A549 (cell line): ENCODE results near the gene PDIA5. TPM values are rescaled to one million over a fixed set of nuclear protein-coding genes. Genes with fewer than 3 reads are reported as not detected.

Source experiments
- ATAC-seq, 2 experiments: fragments of 200-7000 bp in 1 of 2; fragments of >200 bp in 1 of 2; cut with Nextera tagmentation in 1 of 2; cut with Tn5 transposase in 1 of 2; 3 replicates each; pipeline versions ENCODE4 v1.8.0 to v1.9.1; 2018 to 2020; ENCODE audit warnings: mild to moderate bottlenecking in 1 of 2, moderate library complexity in 1 of 2
- CTCF ChIA-PET: fragments of 300-600 bp; sonication (Branson Sonifier 250); formaldehyde crosslinking; extraction: SDS; loops from one replicate; lab custom pipeline; 2021; ENCODE audit warnings: antibody characterized with exemption, inconsistent platforms; lab: Yijun Ruan, JAX
- POLR2A ChIA-PET: fragments of 350-600 bp; formaldehyde crosslinking; extraction: SDS; loops from one replicate; lab custom pipeline; 2021; ENCODE audit warnings: antibody characterized with exemption, inconsistent platforms; lab: Yijun Ruan, JAX
- DNase-seq, 2 experiments: peaks; one replicate each; pipeline versions ENCODE4 v3.0.0 to v3.0.0-alpha.2; 2011 to 2016; ENCODE audit warnings: low read depth in 1 of 2, low spot score in 1 of 2
- FAIRE-seq: peaks from 2 replicates; lab custom pipeline; 2011; peaks lifted over from hg19 to GRCh38; lab: Jason Lieb, UNC
- H3K27ac ChIP-seq, 2 experiments: fragments of >200 bp; sonication (Bioruptor Twin); formaldehyde crosslinking; 3 replicates each; pipeline ENCODE4 v1.5.1; 2016 to 2017
- H3K4me1 ChIP-seq: fragments of >200 bp; sonication (Bioruptor Twin); formaldehyde crosslinking; 3 replicates; pipeline ENCODE4 v1.6.1; 2016
- H3K4me2 ChIP-seq: fragments of >200 bp; sonication (Bioruptor Twin); formaldehyde crosslinking; 3 replicates; pipeline ENCODE4 v1.6.1; 2016
- H3K4me3 ChIP-seq: fragments of >200 bp; sonication (Bioruptor Twin); formaldehyde crosslinking; 3 replicates; pipeline ENCODE4 v1.5.1; 2016
- H3K9me3 ChIP-seq: fragments of >200 bp; sonication (Bioruptor Twin); formaldehyde crosslinking; 3 replicates; pipeline ENCODE4 v1.6.1; 2016
- ATOH8 ChIP-seq: fragments of 250-450 bp; sonication (Bioruptor Pico); IDR thresholded peaks from 2 replicates; pipeline ENCODE4 v1.5.0; 2020; ENCODE audit warnings: low read depth, mild to moderate bottlenecking, moderate library complexity
- BCL3 ChIP-seq: fragments of >200 bp; sonication (Bioruptor Twin); formaldehyde crosslinking; IDR thresholded peaks from 3 replicates; pipeline ENCODE4 v1.6.1; 2016
- CBX2 ChIP-seq: fragments of 200-600 bp; sonication (generic); IDR thresholded peaks from 2 replicates; pipeline ENCODE4 v1.6.1; 2016; ENCODE audit warnings: low read depth, mild to moderate bottlenecking, borderline replicate concordance
- CBX8 ChIP-seq: fragments of 200-600 bp; sonication (generic); IDR thresholded peaks from 2 replicates; pipeline ENCODE4 v1.6.1; 2016
- CTCF ChIP-seq: fragments of >200 bp; sonication (Bioruptor Twin); formaldehyde crosslinking; IDR thresholded peaks from 3 replicates; pipeline ENCODE4 v1.5.1; 2016
- EHF ChIP-seq: fragments of 250-450 bp; sonication (Bioruptor Pico); IDR thresholded peaks from 2 replicates; pipeline ENCODE4 v1.5.0; 2020; ENCODE audit warnings: mild to moderate bottlenecking
- ELK1 ChIP-seq: fragments of 150-350 bp; IDR thresholded peaks from 2 replicates; pipeline ENCODE4 v1.6.1; 2014; ENCODE audit warnings: low read depth, mild to moderate bottlenecking, low read length
- FOSL2 ChIP-seq, 2 experiments: fragments of 450-650 bp in 1 of 2; fragments of >200 bp in 1 of 2; sonication (Bioruptor Twin) in 1 of 2; formaldehyde crosslinking; IDR thresholded peaks; 2 replicates each; pipeline versions ENCODE4 v1.5.0 to v1.6.1; 2016 to 2020; ENCODE audit warnings: mild to moderate bottlenecking in 1 of 2, moderate library complexity in 1 of 2
- HDAC2 ChIP-seq: fragments of 200-600 bp; sonication (generic); IDR thresholded peaks from 2 replicates; pipeline ENCODE4 v1.6.1; 2016
- HEYL ChIP-seq: fragments of 250-450 bp; sonication (Bioruptor Pico); IDR thresholded peaks from 2 replicates; pipeline ENCODE4 v1.8.0; 2021; ENCODE audit warnings: mild to moderate bottlenecking, moderate library complexity
- HOXA7 ChIP-seq: fragments of 250-450 bp; sonication (Bioruptor Pico); IDR thresholded peaks from 2 replicates; pipeline ENCODE4 v1.5.0; 2020; ENCODE audit warnings: mild to moderate bottlenecking, moderate library complexity
- HOXB5 ChIP-seq: fragments of 250-450 bp; sonication (Bioruptor Pico); IDR thresholded peaks from 2 replicates; pipeline ENCODE4 v1.5.0; 2020; ENCODE audit warnings: mild to moderate bottlenecking, moderate library complexity
- KDM1A ChIP-seq: fragments of 200-600 bp; sonication (generic); IDR thresholded peaks from 2 replicates; pipeline ENCODE4 v1.6.1; 2016; ENCODE audit warnings: low read depth, mild to moderate bottlenecking
- KDM5A ChIP-seq: fragments of 200-600 bp; sonication (generic); IDR thresholded peaks from 2 replicates; pipeline ENCODE4 v1.6.1; 2016; ENCODE audit warnings: antibody characterized with exemption, mild to moderate bottlenecking
- MAFK ChIP-seq: fragments of 450-650 bp; IDR thresholded peaks from 2 replicates; pipeline ENCODE4 v1.6.1; 2014; ENCODE audit not compliant: partially characterized antibody
- MAX ChIP-seq: IDR thresholded peaks from 2 replicates; pipeline ENCODE4 v1.6.1; 2012
- NFE2L2 ChIP-seq: fragments of 150-350 bp; conservative IDR thresholded peaks from 2 replicates; pipeline ENCODE4 v1.6.1; 2014; ENCODE audit warnings: low read length
- PHF8 ChIP-seq: fragments of 200-600 bp; sonication (generic); IDR thresholded peaks from 2 replicates; pipeline ENCODE4 v1.6.1; 2016; ENCODE audit warnings: low read depth, mild to moderate bottlenecking, antibody characterized with exemption, moderate library complexity, borderline replicate concordance
- POLR2A ChIP-seq: IDR thresholded peaks from 2 replicates; pipeline ENCODE4 v1.6.1; 2012; ENCODE audit warnings: mild to moderate bottlenecking, low read length
- RNF2 ChIP-seq: fragments of 200-600 bp; sonication (generic); IDR thresholded peaks from 2 replicates; pipeline ENCODE4 v1.6.1; 2016; ENCODE audit warnings: low read depth, mild to moderate bottlenecking, antibody characterized with exemption, moderate library complexity, borderline replicate concordance
- SMC3 ChIP-seq: fragments of >200 bp; sonication (Bioruptor Twin); formaldehyde crosslinking; IDR thresholded peaks from 3 replicates; pipeline ENCODE4 v1.6.1; 2018; ENCODE audit warnings: inconsistent platforms
- TP53 ChIP-seq: fragments of 250-450 bp; sonication (Bioruptor Pico); IDR thresholded peaks from 2 replicates; pipeline ENCODE4 v1.5.0; 2021; ENCODE audit warnings: mild to moderate bottlenecking, moderate library complexity
- ZC3H11A ChIP-seq: fragments of 450-650 bp; IDR thresholded peaks from 2 replicates; pipeline ENCODE4 v1.6.1; 2014; ENCODE audit warnings: antibody characterized with exemption, mild to moderate bottlenecking
- ZNF302 ChIP-seq: fragments of 250-450 bp; sonication (Bioruptor Pico); IDR thresholded peaks from 2 replicates; pipeline ENCODE4 v1.9.0; 2021; ENCODE audit warnings: inconsistent platforms, mild to moderate bottlenecking, moderate library complexity
- ZSCAN20 ChIP-seq: fragments of 250-450 bp; sonication (Bioruptor Pico); IDR thresholded peaks from 2 replicates; pipeline ENCODE4 v1.8.0; 2022; ENCODE audit warnings: mild to moderate bottlenecking, moderate library complexity
- WGBS: methylation state at CpG from one replicate; pipeline ENCODE4 v1.1.6; 2017; ENCODE audit errors: missing lambda C conversion rate; 5-methylcytosine and 5-hydroxymethylcytosine counted together
- polyA plus RNA-seq, 4 experiments: library from polyadenylated mRNA; depleted of rRNA in 3 of 4; stranded (reverse); fragments of >200 nt; fragmentation: RNase III in 1 of 4; extraction: RNeasy Plus Mini Kit Qiagen cat#74134 plus additional on column Dnase treatment in 1 of 4; gene quantifications; 2 replicates in 3 of 4; 3 replicates in 1 of 4; pipeline ENCODE4 v1.2.3, GENCODE V29; 2011 to 2017

PDIA5 gene
- polyA plus RNA-seq, 2 of the 4 experiments (the other 2 are of a cell fraction), result 17.5 to 28.1 TPM

GRCh38 chr3:123154020-123154985 lies 87.5 kb downstream of the PDIA5 start:
- DNase-seq, result no peak
- TF ChIP-seq EHF (CRISPR knock-in tag) (no peak), CBX8 (no peak), MAFK (no peak), RNF2 (no peak), MAX (no peak), NFE2L2 (no peak), BCL3 (no peak), ZSCAN20 (CRISPR knock-in tag) (no peak), SMC3 (no peak), CTCF (no peak), ATOH8 (CRISPR knock-in tag) (no peak)
- no peak overlapping the region for H3K4me2 ChIP-seq
- ChIA-PET CTCF (interaction anchor here (0.9 to 1.1 kb wide), 2 partner anchors 14 to 36 kb away, joined by 3 read pairs; no protein-coding TSS in a partner anchor), POLR2A (no interaction called here)
- H3K4me1 ChIP-seq, result no peaks in the 10 kb centered on the region
- WGBS, result 94% methylated on average over 7 of the region's 7 CpGs
- H3K4me3 ChIP-seq, result no peak overlapping the region
- no peaks in the 10 kb centered on the region for H3K9me3 ChIP-seq
- no peak overlapping the region for H3K27ac ChIP-seq
- ATAC-seq, result no peak
- FAIRE-seq, result no peak

- H3K4me3 ChIP-seq, result no peak overlapping the region
- ChIA-PET CTCF (no interaction called here), POLR2A (no interaction called here)
- H3K9me3 ChIP-seq, result no peaks in the 10 kb centered on the region
- FAIRE-seq (no peak), DNase-seq (no peak), ATAC-seq (no peak)
- no peak overlapping the region for H3K27ac ChIP-seq
- H3K4me1 ChIP-seq, result no peaks in the 10 kb centered on the region
- no peak overlapping the region for H3K4me2 ChIP-seq
- 92% methylated on average over 9 of the region's 9 CpGs for WGBS
- no peak for TF ChIP-seq POLR2A
- no peak for TF ChIP-seq PHF8
- no peak for TF ChIP-seq TP53 (CRISPR knock-in tag)
- no peak for TF ChIP-seq CBX2
- no peak for TF ChIP-seq HEYL (CRISPR knock-in tag)
- no peak for TF ChIP-seq ZC3H11A
- no peak for TF ChIP-seq ATOH8 (CRISPR knock-in tag)
- no peak for TF ChIP-seq KDM5A
- TF ChIP-seq HOXA7 (CRISPR knock-in tag), result no peak
- TF ChIP-seq ELK1, result no peak
- no peak for TF ChIP-seq BCL3
- no peak for TF ChIP-seq SMC3
- no peak for TF ChIP-seq HDAC2
- no peak for TF ChIP-seq FOSL2 (IDR thresholded peaks at IDR 0.05)
- TF ChIP-seq FOSL2 (CRISPR knock-in tag; IDR thresholded peaks at IDR 0.05), result no peak
- TF ChIP-seq ZNF302 (CRISPR knock-in tag), result no peak
- no peak for TF ChIP-seq HOXB5 (CRISPR knock-in tag)
- TF ChIP-seq KDM1A, result no peak
- no peak for TF ChIP-seq EHF (CRISPR knock-in tag)
Measured at GRCh38 chr3:123155471-123156011, 88.7 kb downstream of the PDIA5 start.
